Endothelial cell of umbilical vein (primary cell): ENCODE data around the gene GAPVD1. TPM values are rescaled to one million over a fixed set of nuclear protein-coding genes. Genes with fewer than 3 reads are reported as not detected.

Experiments used
- BruUV-seq: library from RNA; stranded (reverse); fragments of 400-500 nt; replicated peaks from 2 replicates; lab custom pipeline; 2021; lab: Mats Ljungman, UMichigan
- CTCF ChIA-PET: fragments of 300-600, 350-600 bp; sonication (Branson Sonifier 250); formaldehyde crosslinking; loops from one replicate; lab custom pipeline; 2021; ENCODE audit warnings: antibody characterized with exemption, inconsistent platforms; lab: Charles Lee
- POLR2A ChIA-PET: fragments of 300-600, 350-600 bp; sonication (Branson Sonifier 250); formaldehyde crosslinking; loops from one replicate; lab custom pipeline; 2021; ENCODE audit warnings: antibody characterized with exemption, inconsistent platforms; lab: Charles Lee
- DNase-seq: peaks from one replicate; pipeline ENCODE4 v3.0.0-alpha.2; 2011; ENCODE audit warnings: low read depth, low spot score
- FAIRE-seq: peaks from 2 replicates; lab custom pipeline; 2011; peaks lifted over from hg19 to GRCh38; lab: Jason Lieb, UNC
- H2AFZ ChIP-seq: 2 replicates; pipeline ENCODE4 v1.6.0; 2012; ENCODE audit warnings: low read depth, low read length, control low read depth, inconsistent platforms
- H3K27ac ChIP-seq: 2 replicates; pipeline ENCODE4 v1.5.1; 2011; ENCODE audit warnings: low read depth, mild to moderate bottlenecking, control low read depth, low read length, moderate library complexity; ENCODE audit not compliant: insufficient read depth
- H3K27me3 ChIP-seq, 2 experiments: 2 replicates each; pipeline versions ENCODE4 v1.6.0 to v1.6.1; 2011; ENCODE audit warnings: low read length in 2 of 2, mixed read lengths in 1 of 2; ENCODE audit not compliant: control insufficient read depth in 2 of 2, insufficient read depth in 2 of 2
- H3K36me3 ChIP-seq, 2 experiments: 2 replicates in 1 of 2; 3 replicates in 1 of 2; pipeline ENCODE4 v1.5.1; 2011; ENCODE audit warnings: low read length in 2 of 2, mild to moderate bottlenecking in 1 of 2, moderate library complexity in 1 of 2; ENCODE audit not compliant: control insufficient read depth in 2 of 2, insufficient read depth in 2 of 2; ENCODE audit errors: extremely low read depth in 1 of 2
- H3K4me1 ChIP-seq: 3 replicates; pipeline ENCODE4 v1.5.1; 2011; ENCODE audit warnings: mild to moderate bottlenecking, low read length; ENCODE audit not compliant: control insufficient read depth, insufficient read depth; ENCODE audit errors: extremely low read depth
- H3K4me2 ChIP-seq: 2 replicates; pipeline ENCODE4 v1.6.1; 2011; ENCODE audit warnings: low read length, control low read depth, mixed read lengths; ENCODE audit not compliant: insufficient read depth
- H3K4me3 ChIP-seq, 3 experiments: fragments of 200-600 bp in 1 of 3; sonication (generic), shearing (Covaris generic) in 1 of 3; replicated peaks in 1 of 3; 2 replicates each; pipeline ENCODE4 v1.5.1; 2011 to 2016; ENCODE audit warnings: control low read depth in 3 of 3, low read length in 3 of 3, mild to moderate bottlenecking in 2 of 3, inconsistent platforms in 1 of 3, low read depth in 1 of 3, moderate library complexity in 1 of 3; ENCODE audit not compliant: insufficient read depth in 1 of 3
- H3K79me2 ChIP-seq: 2 replicates; pipeline ENCODE4 v1.6.0; 2012; ENCODE audit warnings: low read length, inconsistent platforms; ENCODE audit not compliant: control insufficient read depth, insufficient read depth
- H3K9ac ChIP-seq: replicated peaks from 2 replicates; pipeline ENCODE3; 2011; ENCODE audit warnings: low read length, control low read depth; ENCODE audit not compliant: insufficient read depth; ENCODE audit errors: extremely low read depth
- H3K9me1 ChIP-seq: replicated peaks from 3 replicates; pipeline ENCODE4 v1.6.0; 2011; ENCODE audit warnings: mild to moderate bottlenecking, low read length; ENCODE audit not compliant: control insufficient read depth, insufficient read depth; ENCODE audit errors: extremely low read depth
- H3K9me3 ChIP-seq: replicated peaks from 2 replicates; pipeline ENCODE4 v1.5.1; 2012; ENCODE audit warnings: low read length, inconsistent platforms; ENCODE audit not compliant: control insufficient read depth, insufficient read depth
- H4K20me1 ChIP-seq: replicated peaks from 2 replicates; pipeline ENCODE3; 2011; ENCODE audit warnings: mild to moderate bottlenecking, low read length; ENCODE audit not compliant: control insufficient read depth, insufficient read depth; ENCODE audit errors: extremely low read depth
- EZH2 ChIP-seq: IDR thresholded peaks from 2 replicates; pipeline ENCODE4 v1.6.1; 2012; ENCODE audit warnings: borderline replicate concordance, low read depth, mild to moderate bottlenecking, moderate library complexity, low read length, inconsistent platforms; ENCODE audit not compliant: severe bottlenecking
- GATA2 ChIP-seq: IDR thresholded peaks from 2 replicates; pipeline ENCODE4 v1.7.0; 2011; ENCODE audit warnings: low read depth, mild to moderate bottlenecking, moderate library complexity, mixed read lengths, low read length; ENCODE audit not compliant: insufficient read length, insufficient read depth
- MAX ChIP-seq: IDR thresholded peaks from 2 replicates; pipeline ENCODE4 v1.6.1; 2011; ENCODE audit not compliant: insufficient read depth, insufficient read length
- MYC ChIP-seq: IDR thresholded peaks from one replicate; pipeline ENCODE4 v1.6.1; 2011; ENCODE audit warnings: mild to moderate bottlenecking, low read depth, low read length
- POLR2AphosphoS5 ChIP-seq: IDR thresholded peaks from 2 replicates; pipeline ENCODE4 v1.6.1; 2012; ENCODE audit warnings: low read depth, mild to moderate bottlenecking, control low read depth, low read length, moderate library complexity; ENCODE audit not compliant: insufficient read depth
- dilution Hi-C: fragments of 300-500 bp; cut with MboI; formaldehyde crosslinking; loops from one replicate; pipeline ENCODE4 v1.15.0; 2019; ENCODE audit warnings: low sequenced_read_pairs; ENCODE audit not compliant: extremely low pct_ligation_motif_present
- intact Hi-C: fragments of 100-400 bp; cut with micrococcal nuclease; formaldehyde crosslinking; loops from one replicate; pipeline ENCODE4 v1.10.0; 2022
- polyA plus RNA-seq, 4 experiments: library from polyadenylated mRNA; depleted of rRNA in 3 of 4; stranded (reverse) in 3 of 4; unstranded in 1 of 4; fragments of >200 nt; gene quantifications; 2 replicates each; pipeline versions ENCODE4 v1.2.1 to v1.2.3, GENCODE V29; 2011 to 2012; ENCODE audit warnings: missing spikeins in 1 of 4
- total RNA-seq: library from RNA; stranded (reverse); gene quantifications from 2 replicates; pipeline ENCODE4 v1.2.3, GENCODE V29; 2021

The GAPVD1 gene
- total and polyA plus RNA-seq, 2 donors (not counting 3 experiments of a cell fraction or from before 2014, with no cell fraction given) = 10.7 to 53.2 TPM

GRCh38 chr9:125370786-125371185 lies 109.2 kb downstream of the GAPVD1 start:
- Histone ChIP-seq H3K9ac (no peak overlapping the region), H3K79me2 (no peaks in the 10 kb centered on the region), H3K36me3 (peaks cover 0 to 1% of the 10 kb centered on the region in 2 experiments), H3K27ac (no peak overlapping the region), H4K20me1 (no peaks in the 10 kb centered on the region), H3K9me3 (no peaks in the 10 kb centered on the region), H3K9me1 (no peaks in the 10 kb centered on the region), H3K27me3 (no peaks in the 10 kb centered on the region), H2AFZ (no peak overlapping the region), H3K4me2 (no peak overlapping the region), H3K4me3 (no peak overlapping the region), H3K4me1 (no peaks in the 10 kb centered on the region)
- no peak for DNase-seq
- TF ChIP-seq MYC (no peak), MAX (no peak), EZH2 (no peak), POLR2AphosphoS5 (no peak), GATA2 (no peak)
- intact Hi-C loops = loop anchor here (5.0 kb wide), 1 partner anchor 128 kb away; the partner anchor contains the start of gene HSPA5
- dilution Hi-C loops = no loop called here
- no peak for FAIRE-seq
- CTCF ChIA-PET = interaction anchor here (1.6 to 2.9 kb wide), 3 partner anchors 9 to 518 kb away, joined by 3 to 12 read pairs (median 8); partner anchors contain the start of gene WDR38
- BruUV-seq = no TSS peak
- POLR2A ChIA-PET = no interaction called here

DNA sequence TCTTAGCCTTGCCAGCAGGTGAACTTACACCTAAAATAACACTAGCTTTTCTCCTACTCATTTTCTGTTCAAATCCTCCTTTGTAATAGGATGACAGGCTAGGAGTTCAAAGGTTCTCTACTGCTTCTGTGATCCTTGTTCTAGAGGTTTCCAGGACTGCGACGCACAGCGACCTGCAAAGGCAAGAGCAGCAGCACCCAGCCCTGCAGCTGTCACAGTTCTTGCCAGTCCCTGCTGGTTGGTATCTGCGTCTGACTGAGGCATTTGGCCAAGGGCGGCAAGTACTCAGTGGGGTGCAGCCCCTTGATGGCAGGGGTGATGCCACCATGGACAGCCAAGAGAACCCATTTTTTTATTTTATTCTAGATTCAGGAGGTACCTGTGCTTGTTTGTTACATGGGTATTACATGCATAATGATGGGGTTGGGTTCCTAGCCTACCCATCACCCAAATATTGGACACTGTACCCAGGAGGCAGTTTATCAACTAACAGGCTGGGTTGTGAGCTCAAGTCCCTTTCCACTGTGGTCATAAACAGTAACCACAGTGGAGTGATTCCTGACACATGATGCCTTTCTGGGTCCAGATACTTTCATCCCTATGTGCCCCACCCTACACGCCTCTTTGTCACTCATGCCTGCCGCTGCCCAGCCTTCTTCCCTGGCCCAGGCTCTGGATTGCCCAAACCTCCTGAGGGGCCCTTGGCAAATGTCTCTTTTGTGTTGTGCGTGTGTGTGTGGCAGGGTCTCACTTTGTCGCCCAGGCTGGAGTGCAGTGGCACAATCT lies 111.0 kb downstream of the GAPVD1 start:
- CTCF ChIA-PET = interaction anchor here (1.2 to 2.9 kb wide), 7 partner anchors 11 to 755 kb away, joined by 3 to 12 read pairs (median 4); partner anchors contain the start of gene OLFML2A
- H3K4me3 ChIP-seq = no peak overlapping the region
- H3K27ac ChIP-seq = no peak overlapping the region
- no peaks in the 10 kb centered on the region for H3K4me1 ChIP-seq
- no peak overlapping the region for H2AFZ ChIP-seq
- FAIRE-seq = no peak
- H3K4me2 ChIP-seq = no peak overlapping the region
- POLR2A ChIA-PET = no interaction called here
- dilution Hi-C loops (no loop called here), intact Hi-C loops (loop anchor here (5.0 kb wide), 1 partner anchor 130 kb away; the partner anchor contains the start of gene HSPA5)
- H3K9me1 ChIP-seq = no peaks in the 10 kb centered on the region
- DNase-seq = no peak
- no peak for TF ChIP-seq MYC
- no peaks in the 10 kb centered on the region for H3K9me3 ChIP-seq
- no peak overlapping the region for H3K9ac ChIP-seq
- BruUV-seq = no TSS peak
- no peaks in the 10 kb centered on the region for H3K79me2 ChIP-seq
- no peaks in the 10 kb centered on the region for H4K20me1 ChIP-seq
- H3K36me3 ChIP-seq = peaks cover 0 to 1% of the 10 kb centered on the region in 2 experiments
- H3K27me3 ChIP-seq = peaks cover 0 to 4% of the 10 kb centered on the region in 2 experiments
